ENCODE results near the gene IFNA16.
"Not testable (repeated sequence)": the region's sequence is repeated elsewhere in the genome, so short reads cannot be mapped to it uniquely, and the experiment has no call there.

Gene IFNA16

DNA sequence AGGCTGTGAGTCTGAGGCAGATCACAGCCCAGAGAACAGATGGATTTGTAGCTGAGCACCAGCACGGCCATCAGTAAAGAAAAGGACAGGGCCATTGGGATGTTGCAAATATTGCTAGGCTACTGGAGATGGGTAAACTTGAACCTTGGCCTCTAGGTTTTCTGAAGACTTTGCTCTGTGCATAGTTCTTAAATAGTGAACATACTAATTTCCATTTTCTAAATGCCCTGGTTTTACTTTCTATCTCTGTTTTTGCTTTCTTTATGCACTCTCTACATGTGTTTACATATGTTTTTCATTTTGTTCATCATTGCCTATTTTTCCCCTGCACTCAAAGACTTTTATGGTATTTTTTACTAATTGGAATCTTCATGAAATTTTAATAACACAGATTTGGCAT is at the start of gene IFNA16:
TSS of gene IFNA16 (minus strand) at position 101 of the 400 bp plus-strand sequence. CDS start at position 95, 6 bp downstream.
- H3K4me3 ChIP-seq (ENCODE audit: low read length), result not testable (repeated sequence)

DNA sequence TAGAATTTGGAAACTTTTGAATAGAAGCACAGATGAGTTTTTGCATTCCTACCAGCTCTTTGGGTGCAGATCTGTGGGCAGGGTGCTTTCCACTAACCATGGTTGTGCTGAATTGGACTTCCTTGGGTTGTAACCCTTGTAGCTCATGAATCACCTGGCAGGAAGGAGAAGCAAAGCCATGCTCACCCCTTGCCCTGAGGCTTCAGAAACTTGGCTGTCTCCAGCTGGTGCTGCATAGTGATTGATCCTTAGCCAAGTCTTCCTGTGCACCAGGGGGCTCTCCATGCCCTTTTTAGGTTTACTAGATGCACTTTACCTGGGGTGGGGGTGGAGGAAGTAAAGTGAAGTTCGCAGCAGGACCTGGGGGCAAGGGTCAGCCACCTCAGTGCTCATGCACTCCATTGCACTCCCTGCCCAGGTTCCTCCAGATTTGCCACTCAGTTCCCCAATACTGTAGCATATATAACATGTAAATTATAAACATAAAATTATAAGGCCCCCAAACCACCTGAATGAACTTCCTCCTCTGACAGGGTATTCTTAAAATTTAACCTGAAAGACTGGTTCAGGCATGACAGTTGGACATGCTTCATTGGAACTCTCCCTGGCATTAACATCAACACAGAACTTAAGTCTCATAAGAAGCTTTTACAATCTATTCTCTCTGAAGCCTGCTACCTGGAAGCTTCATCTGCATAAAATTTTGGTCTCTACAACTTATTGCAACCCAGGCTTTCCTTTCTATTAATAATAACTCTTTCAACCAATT is 48.5 kb upstream of the IFNA16 start:
- no peak overlapping the region for H3K4me3 ChIP-seq (ENCODE audit: low read length)
- no peak for TF ChIP-seq ZNF274 (IDR thresholded peaks at IDR 0.05; ENCODE audit: low read depth, low read length)

DNA sequence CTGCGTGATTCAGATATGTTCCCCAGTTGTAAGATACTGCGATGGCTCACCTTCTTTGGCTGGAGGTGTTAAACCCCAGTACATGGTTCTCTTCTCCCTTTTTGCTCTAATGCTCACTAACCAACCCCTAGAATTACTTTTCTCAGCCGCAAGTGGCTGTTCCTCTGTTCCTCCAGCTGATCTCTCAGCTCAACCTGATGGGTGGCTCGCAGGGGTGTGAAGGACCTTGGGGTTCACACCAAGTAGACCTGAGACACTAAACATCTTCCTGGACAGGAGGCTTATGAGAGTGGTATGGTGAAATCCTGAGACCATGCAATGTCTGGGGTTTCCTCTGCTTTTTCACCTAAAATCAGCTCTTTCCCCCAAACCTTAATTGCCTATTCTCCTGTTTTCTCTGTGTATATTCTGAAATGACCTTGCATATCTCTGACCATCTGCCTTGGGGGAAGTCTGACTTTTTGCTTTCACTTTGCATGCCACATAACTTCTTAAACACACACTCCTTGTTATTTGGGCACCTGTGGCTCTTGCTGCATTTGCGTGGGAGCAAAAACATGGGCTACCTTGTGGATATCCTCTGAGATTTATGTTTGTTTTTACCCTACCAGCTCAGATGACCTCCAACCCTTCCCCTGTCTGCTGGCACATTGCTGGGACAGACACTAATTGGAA is 38.6 kb upstream of the IFNA16 start:
- no peak for TF ChIP-seq ZNF274 (IDR thresholded peaks at IDR 0.05; ENCODE audit: low read depth, low read length)
- no peak overlapping the region; the same call in 1 of the 2 replicates for H3K4me3 ChIP-seq (ENCODE audit: low read length)

DNA sequence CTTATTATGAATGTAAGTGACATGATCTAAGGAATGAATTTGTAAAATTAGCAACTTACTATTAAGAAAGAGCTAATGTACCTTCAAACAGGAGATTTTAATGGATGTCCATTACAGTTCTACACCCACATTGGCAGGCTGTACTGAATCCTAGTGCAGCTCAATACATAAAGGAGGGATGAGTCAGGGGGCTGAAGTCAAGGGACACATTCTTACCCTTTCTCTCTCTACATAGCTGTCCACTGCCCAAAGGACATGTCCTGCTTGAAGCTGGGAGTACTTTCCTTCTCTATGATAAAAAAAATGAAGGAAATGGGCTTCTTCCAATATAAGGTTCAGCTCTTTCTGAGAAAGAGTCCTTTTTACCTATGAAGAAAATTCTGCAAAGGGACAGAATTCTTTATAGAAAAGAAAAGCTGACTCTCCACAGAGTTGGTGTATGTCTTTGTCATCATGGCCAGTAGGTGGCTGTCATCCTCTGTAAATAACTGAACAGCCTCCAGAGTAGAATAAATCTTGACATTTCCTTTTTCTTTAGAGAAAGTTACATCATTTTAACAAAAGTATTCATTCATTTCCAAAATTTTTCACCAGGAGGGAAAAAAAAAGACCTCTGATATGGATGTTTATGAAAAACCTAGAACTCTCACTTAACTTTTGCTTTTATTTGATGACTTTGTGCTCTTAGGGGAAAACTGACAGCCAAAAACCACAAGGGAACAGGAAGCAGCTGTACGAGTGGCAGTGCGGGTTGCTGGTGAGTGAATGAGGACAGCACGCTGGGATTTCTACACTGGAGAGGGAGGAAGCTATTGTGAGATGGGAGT is 35.8 kb upstream of the IFNA16 start:
- no peak overlapping the region for H3K4me3 ChIP-seq (ENCODE audit: low read length)

DNA sequence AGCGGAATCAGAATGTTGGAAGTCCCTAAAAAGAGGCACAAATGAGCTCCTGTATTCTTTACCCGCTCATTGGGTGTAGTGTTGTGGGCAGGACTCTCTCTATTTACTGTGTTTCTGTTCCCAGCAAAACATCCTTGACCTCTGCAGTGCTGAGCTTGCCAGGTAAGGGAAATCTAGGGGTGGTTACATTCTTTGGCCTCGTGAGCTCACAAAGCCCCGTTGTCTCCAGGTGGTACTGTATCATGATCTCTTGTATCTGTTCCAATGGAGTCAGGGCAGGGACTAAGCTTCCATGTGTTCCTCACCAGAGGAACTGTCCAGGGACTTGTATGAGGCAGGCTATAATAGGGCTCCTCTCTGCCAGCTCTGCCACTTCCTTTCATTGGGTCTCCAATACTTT is 34.5 kb upstream of the IFNA16 start:
- no peak overlapping the region for H3K4me3 ChIP-seq (ENCODE audit: low read length)
- no peak for TF ChIP-seq ZNF274 (IDR thresholded peaks at IDR 0.05; ENCODE audit: low read depth, low read length)

More for the DNA sequence above, 35.8 kb upstream of the IFNA16 start:
- no peak for TF ChIP-seq ZNF274 (IDR thresholded peaks at IDR 0.05; ENCODE audit: low read depth, low read length)

DNA sequence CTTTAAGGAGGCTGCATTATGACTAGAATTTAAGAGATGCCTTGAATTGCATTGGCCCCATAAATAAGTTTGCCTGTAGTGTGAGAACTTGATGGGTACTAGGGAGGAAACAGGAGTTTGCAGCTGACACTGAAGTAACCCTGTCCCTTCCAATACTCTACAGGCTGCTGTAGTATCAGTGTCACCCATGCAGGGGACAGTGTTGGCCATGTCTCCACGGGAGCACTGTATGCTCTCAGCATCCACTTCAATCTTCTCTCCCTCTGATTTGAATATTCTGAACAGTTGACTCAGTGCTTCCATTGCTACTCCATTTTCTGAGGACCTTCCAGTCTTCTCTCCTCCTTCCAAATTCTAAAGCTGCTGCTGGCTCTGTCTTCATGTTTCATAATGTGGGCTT is 34.1 kb upstream of the IFNA16 start:
- no peak overlapping the region for H3K4me3 ChIP-seq (ENCODE audit: low read length)
- TF ChIP-seq ZNF274 (IDR thresholded peaks at IDR 0.05; ENCODE audit: low read depth, low read length), result no peak

DNA sequence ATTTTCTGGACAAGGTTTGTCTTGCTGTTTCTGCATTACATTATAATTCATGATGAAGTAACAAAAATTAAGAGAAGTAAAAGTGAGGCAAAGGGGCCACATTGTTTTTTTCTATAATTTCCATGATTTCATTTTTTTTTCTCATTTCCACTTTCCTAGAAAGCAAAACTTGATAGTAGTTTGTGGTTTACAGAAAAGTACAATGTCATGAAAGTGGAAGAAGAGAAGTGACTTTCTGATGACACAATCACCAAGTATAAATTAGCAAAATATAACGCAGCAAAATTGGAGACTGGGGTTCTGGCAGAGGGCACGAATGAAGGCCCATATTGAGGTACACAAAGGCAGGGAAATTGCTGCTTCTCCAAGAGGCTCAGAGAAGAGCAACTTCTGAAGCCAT is 27.7 kb upstream of the IFNA16 start:
- no peak overlapping the region for H3K4me3 ChIP-seq (ENCODE audit: low read length)
- TF ChIP-seq ZNF274 (IDR thresholded peaks at IDR 0.05; ENCODE audit: low read depth, low read length), result no peak

DNA sequence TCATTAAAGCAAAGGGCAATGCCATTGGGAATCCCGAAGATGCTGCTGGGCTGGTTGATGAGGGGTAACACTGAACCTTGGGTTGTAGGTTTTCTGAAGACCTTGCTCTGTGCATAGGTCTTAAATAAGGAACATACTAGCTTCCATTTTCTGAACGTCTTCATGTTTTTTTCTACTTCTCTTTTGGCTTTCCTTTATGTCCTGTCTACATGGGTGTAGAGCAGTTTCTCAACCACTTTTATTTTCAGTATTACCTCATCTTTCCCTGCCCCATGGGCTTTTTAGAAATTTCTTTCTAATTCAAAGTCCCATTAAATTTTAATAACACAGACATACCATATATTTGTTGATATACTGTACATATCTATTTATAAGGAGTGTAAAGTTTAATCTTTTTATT is 22.8 kb upstream of the IFNA16 start, which contains the start of gene IFNA14:
TSS of gene IFNA14 (minus strand) at position 95 of the 400 bp plus-strand sequence. CDS start at position 25, 70 bp downstream.
- TF ChIP-seq ZNF274 (IDR thresholded peaks at IDR 0.05; ENCODE audit: low read depth, low read length), result no peak
- H3K4me3 ChIP-seq (ENCODE audit: low read length), result no peak within 1 kb of the TSS

DNA sequence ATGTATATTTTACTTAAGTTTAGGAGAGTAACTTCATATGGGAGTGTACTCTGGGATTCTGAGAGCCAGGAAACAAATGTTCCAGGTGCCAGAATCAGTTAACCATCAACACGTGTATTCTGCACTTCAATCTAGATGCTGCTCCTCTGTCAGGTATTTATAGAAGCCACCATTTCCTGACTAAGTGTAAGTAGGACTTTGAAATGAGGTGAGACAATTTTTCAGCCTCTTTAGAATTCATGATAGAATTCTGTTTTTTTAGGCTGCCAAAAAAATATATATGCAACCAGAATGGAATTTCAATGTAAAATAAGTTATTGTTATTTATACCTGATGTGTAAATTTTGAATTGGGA is 19.2 kb upstream of the IFNA16 start:
- H3K4me3 ChIP-seq (ENCODE audit: low read length), result not testable (repeated sequence)

DNA sequence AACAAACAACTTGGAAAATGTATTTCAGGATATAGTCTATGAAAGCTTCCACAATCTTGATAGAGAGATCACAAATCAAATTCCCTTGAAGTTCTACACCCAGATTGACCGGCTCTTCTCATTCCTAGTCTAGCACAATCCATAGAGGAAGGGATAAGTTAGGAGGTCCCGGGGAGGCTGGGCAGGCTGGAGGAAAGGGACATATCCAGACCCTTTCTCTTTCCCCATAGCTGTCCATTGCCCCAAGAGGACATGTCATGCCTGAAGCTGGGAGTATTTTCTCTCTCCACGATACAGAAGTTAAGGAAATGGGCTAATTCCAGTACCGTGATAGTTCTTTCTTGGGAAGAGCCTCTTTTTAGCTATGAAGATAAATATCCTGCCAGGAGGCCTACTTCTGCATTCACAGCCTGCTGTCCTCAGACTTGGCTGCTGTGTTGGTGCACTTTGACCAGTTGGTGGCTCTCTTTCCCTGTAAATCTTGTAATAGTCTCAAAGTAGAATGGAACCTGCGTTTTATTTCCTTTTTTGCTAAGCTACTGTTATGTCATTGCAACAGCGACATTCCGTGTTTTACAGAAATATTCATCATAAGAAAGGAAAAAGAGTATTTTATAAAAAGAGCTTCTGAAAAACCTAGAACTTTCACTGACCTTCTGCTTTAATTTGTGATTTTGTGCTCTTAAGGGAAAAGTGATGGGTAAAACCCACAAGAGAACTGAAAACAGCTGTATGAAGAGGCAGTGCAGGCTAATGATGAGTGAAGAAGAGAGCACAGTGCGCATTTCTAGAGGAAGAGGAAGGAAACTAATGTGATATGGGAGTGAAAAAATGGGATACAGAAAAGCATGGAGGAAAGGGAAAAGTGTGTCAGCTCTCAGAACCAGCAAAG is 18.6 kb upstream of the IFNA16 start:
- not testable (repeated sequence) for H3K4me3 ChIP-seq (ENCODE audit: low read length)

DNA sequence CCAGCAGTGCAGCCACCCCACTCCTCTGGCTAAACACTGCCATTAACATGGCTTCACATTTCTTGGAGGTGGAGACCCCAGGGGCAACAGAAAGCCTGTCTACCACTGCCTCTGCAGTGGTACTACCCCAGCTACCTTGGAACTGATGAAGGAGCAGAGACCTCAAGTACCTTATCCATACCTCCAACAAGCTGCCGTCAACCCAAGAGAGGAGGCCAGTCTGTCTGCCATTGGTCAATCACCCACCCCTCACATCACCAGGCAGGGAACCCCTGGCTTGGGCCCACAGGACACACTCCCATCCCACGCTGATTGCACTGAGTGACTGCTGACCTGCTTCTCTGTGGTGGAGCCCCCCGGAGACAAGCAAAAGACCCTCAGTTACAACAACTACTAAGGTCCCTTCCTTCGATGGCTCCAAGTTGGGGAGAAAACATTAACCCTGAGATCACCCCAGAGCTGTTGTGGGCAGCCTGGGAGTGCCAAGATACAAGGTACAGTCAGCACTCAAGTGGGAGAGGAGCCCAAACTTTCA is 17.1 kb upstream of the IFNA16 start:
- no peak for TF ChIP-seq ZNF274 (IDR thresholded peaks at IDR 0.05; ENCODE audit: low read depth, low read length)
- H3K4me3 ChIP-seq (ENCODE audit: low read length), result no peak overlapping the region

DNA sequence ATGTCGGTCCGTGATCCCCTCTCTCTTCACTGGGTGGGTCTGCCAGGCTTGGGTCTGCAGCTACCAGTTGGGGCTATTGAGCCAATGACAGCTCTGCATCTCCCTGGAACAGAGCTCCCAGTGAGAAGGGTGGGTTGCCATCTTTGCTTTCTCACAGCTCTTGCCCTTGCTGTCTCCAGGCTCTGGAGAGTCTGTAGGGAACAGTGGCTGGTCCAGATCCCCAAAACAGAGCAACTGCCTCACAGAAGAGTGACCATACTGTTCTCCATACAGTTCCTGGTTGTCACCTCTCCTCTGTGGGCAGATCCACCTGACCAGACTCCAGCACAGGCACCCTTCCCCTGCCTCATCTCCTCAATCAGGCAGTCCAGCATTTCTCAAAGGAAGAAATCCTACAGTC is 16.1 kb upstream of the IFNA16 start:
- no peak for TF ChIP-seq ZNF274 (IDR thresholded peaks at IDR 0.05; ENCODE audit: low read depth, low read length)
- no peak overlapping the region for H3K4me3 ChIP-seq (ENCODE audit: low read length)

DNA sequence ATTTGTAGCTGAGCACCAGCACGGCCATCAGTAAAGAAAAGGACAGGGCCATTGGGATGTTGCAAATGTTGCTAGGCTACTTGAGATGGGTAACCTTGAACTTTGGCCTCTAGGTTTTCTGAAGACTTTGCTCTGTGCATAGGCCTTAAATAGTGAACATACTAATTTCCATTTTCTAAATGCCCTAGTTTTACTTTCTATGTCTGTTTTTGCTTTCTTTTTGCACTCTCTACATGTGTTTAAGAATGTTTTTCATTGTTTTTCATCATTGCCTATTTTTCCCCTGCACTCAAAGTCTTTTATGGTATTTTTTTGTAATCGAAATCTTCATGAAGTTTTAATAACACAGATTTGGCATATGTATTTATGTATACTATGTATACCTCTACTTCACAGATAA is 11.0 kb upstream of the IFNA16 start, which contains the start of gene IFNA17:
TSS of gene IFNA17 (minus strand) at position 101 of the 400 bp plus-strand sequence. CDS start at position 52, 49 bp downstream.
- H3K4me3 ChIP-seq (ENCODE audit: low read length), result no peak within 1 kb of the TSS
- no peak for TF ChIP-seq ZNF274 (IDR thresholded peaks at IDR 0.05; ENCODE audit: low read depth, low read length)

DNA sequence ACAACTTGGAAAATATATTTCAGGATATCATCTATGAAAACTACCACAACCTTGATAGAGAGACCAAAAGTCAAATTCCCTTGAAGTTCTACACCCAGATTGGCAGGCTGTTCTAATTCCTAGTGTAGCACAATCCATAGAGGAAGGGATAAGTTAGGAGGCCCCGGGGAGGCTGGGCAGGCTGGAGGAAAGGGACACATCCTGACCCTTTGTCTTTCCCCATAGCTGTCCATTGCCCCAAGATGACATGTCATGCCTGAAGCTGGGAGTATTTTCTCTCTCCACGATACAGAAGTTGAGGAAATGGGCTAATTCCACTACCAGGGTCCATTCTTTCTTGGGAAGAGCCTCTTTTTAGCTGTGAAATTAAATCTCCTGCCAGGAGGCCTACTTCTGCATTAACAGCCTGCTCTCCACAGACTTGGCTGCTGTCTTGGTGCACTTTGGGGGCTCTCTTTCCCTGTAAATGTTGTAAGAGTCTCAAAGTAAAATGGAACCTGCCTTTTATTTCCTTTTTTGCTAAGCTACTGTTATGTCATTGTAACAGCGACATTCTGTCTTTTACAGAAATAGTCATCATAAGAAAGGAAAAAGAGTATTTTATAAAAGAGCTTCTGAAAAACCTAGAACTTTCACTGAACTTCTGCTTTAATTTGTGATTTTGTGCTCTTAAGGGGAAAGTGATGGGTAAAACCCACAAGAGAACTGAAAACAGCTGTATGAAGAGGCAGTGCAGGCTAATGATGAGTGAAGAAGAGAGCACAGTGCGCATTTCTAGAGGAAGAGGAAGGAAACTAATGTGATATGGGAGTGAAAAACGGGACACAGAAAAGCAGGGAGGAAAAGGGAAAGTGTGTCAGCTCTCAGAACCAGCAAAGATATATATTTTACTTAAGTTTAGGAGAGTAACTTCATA is 3.4 kb downstream of the IFNA16 start:
- not testable (repeated sequence) for H3K4me3 ChIP-seq (ENCODE audit: low read length)

DNA sequence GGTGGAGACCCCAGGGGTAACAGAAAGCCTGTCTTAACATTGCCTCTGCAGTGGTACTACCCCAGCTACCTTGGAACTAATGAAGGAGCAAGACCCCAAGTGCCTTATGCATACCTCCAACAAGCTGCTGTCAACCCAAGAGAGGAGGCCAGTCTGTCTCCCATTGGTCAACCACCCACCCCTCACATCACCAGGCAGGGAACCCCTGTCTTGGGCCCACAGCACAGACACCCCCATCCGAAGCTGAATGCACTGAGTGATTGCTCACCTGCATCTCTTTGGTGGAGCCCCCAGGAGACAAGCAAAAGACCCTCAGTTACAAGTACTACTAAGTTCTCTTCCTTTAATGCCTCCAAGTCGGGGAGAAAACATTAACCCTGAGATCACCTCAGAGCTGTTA is 5.0 kb downstream of the IFNA16 start:
- not testable (repeated sequence) for H3K4me3 ChIP-seq (ENCODE audit: low read length)

DNA sequence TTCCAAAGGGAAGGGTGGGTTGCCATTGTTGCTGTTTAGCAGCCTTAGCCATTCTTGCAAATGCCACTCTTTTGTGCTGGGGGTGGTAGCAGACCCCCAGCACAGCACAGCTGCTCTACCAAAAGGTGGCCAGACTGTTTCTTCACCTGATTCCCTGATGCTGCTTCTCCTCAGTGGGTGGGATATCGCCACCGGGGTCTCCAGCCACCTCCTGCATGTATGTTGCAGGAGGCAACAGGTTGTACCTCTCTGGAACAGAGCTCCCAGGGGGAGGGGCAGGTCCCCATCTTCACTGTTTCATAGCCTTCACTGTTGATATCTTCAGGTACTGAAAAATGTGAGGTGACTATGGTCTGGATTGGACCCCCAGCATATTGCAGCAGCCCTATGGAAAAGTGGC is 6.3 kb downstream of the IFNA16 start:
- H3K4me3 ChIP-seq (ENCODE audit: low read length), result not testable (repeated sequence)

All from GM08714 (cell line).